Measurements from ENCODE around the gene VCL.

- TF ChIP-seq CTCF (IDR thresholded peaks at IDR 0.05; ENCODE audit: low read depth, low read length, missing input control) (no peak), ZBTB33 (IDR thresholded peaks at IDR 0.05) (no peak), TAF1 (conservative IDR thresholded peaks at IDR 0.05) (no peak), EGR1 (IDR thresholded peaks at IDR 0.05; ENCODE audit: low read depth in 2 of 2) (no peak), GABPA (IDR thresholded peaks at IDR 0.05 in 1 of 2, conservative IDR thresholded peaks at IDR 0.05 in 1 of 2) (no peak)
Measured at GRCh38 chr10:73999703-74000102, 1.8 kb downstream of the VCL start.
